GM12878 (cell line): ENCODE results near the gene AAGAB. TPM values are rescaled to one million over a fixed set of nuclear protein-coding genes. Genes with fewer than 3 reads are reported as not detected.

Experiments used
- ATAC-seq: fragments of 200-7000 bp; cut with Tn5 transposase; 3 replicates; pipeline ENCODE4 v1.9.1; 2020; ENCODE audit warnings: mild to moderate bottlenecking, moderate library complexity
- BruUV-seq: library from RNA; stranded (reverse); fragments of 400-500 nt; replicated peaks from 2 replicates; lab custom pipeline; 2021; lab: Mats Ljungman, UMichigan
- CTCF ChIA-PET: fragments of 300-600 bp; sonication (Branson Sonifier 250); formaldehyde crosslinking; extraction: SDS; loops from one replicate; lab custom pipeline; 2021; ENCODE audit warnings: inconsistent platforms; lab: Yijun Ruan, JAX
- POLR2A ChIA-PET: fragments of 350-600 bp; formaldehyde crosslinking; extraction: SDS; loops from one replicate; lab custom pipeline; 2021; ENCODE audit warnings: inconsistent platforms; lab: Charles Lee
- RAD21 ChIA-PET: fragments of 300-600 bp; sonication (Branson Sonifier 250); formaldehyde crosslinking; loops from one replicate; lab custom pipeline; 2023; ENCODE audit warnings: antibody characterized with exemption; ENCODE audit not compliant: unreplicated experiment; lab: Charles Lee
- SMC1A ChIA-PET: fragments of 300-600 bp; sonication (Branson Sonifier 250); formaldehyde crosslinking; loops from one replicate; lab custom pipeline; 2023; ENCODE audit not compliant: unreplicated experiment, uncharacterized antibody; lab: Charles Lee
- DNase-seq: peaks from one replicate; pipeline ENCODE4 v3.0.0-alpha.2; 2011; ENCODE audit warnings: low read depth, low spot score
- FAIRE-seq: peaks from 3 replicates; lab custom pipeline; 2011; peaks lifted over from hg19 to GRCh38; lab: Jason Lieb, UNC
- H2AFZ ChIP-seq: 2 replicates; pipeline ENCODE4 v1.6.0; 2011; ENCODE audit warnings: low read depth, low read length, control low read depth; ENCODE audit not compliant: control insufficient read depth
- H3K27ac ChIP-seq: 2 replicates; pipeline ENCODE4 v1.5.1; 2011; ENCODE audit warnings: control low read depth; ENCODE audit not compliant: control insufficient read depth, insufficient read depth
- H3K27me3 ChIP-seq, 2 experiments: replicated peaks in 1 of 2; 2 replicates each; pipeline versions ENCODE4 v1.6.0 to v1.6.1; 2011; ENCODE audit warnings: low read length in 1 of 2; ENCODE audit not compliant: control insufficient read depth in 2 of 2, insufficient read depth in 2 of 2
- H3K36me3 ChIP-seq, 2 experiments: 2 replicates each; pipeline ENCODE4 v1.5.1; 2011; ENCODE audit warnings: low read length in 1 of 2; ENCODE audit not compliant: control insufficient read depth in 2 of 2, insufficient read depth in 2 of 2
- H3K4me1 ChIP-seq: 2 replicates; pipeline ENCODE4 v1.6.1; 2011; ENCODE audit warnings: mild to moderate bottlenecking, low read length, moderate library complexity, mixed read lengths; ENCODE audit not compliant: control insufficient read depth, insufficient read depth
- H3K4me2 ChIP-seq: 2 replicates; pipeline ENCODE4 v1.6.0; 2011; ENCODE audit warnings: control low read depth; ENCODE audit not compliant: control insufficient read depth, insufficient read depth
- H3K4me3 ChIP-seq: fragments of 200-600 bp; sonication (generic); 2 replicates; pipeline ENCODE4 v1.5.1; 2016
- H3K79me2 ChIP-seq: 2 replicates; pipeline ENCODE4 v1.6.0; 2011; ENCODE audit warnings: low read length; ENCODE audit not compliant: control insufficient read depth, insufficient read depth
- H3K9ac ChIP-seq: 2 replicates; pipeline ENCODE4 v1.8.0; 2011; ENCODE audit warnings: low read length, control low read depth, mixed read lengths; ENCODE audit not compliant: control insufficient read depth, insufficient read depth
- H3K9me3 ChIP-seq: replicated peaks from 3 replicates; pipeline ENCODE4 v1.5.1; 2011; ENCODE audit warnings: mild to moderate bottlenecking, low read length; ENCODE audit not compliant: control insufficient read depth, insufficient read depth
- H4K20me1 ChIP-seq: 2 replicates; pipeline ENCODE4 v1.6.0; 2011; ENCODE audit not compliant: control insufficient read depth, insufficient read depth
- CHD1 ChIP-seq: IDR thresholded peaks from 2 replicates; pipeline ENCODE4 v1.6.1; 2012; ENCODE audit warnings: low read depth, low read length, improper control_type of control experiment
- STAT1 ChIP-seq: fragments of 450-650 bp; conservative IDR thresholded peaks from 2 replicates; pipeline ENCODE4 v1.6.1; 2014; ENCODE audit warnings: antibody characterized with exemption, mild to moderate bottlenecking
- TCF7 ChIP-seq: IDR thresholded peaks from 2 replicates; pipeline ENCODE4 v1.6.1; 2014; ENCODE audit warnings: antibody characterized with exemption, borderline replicate concordance
- in situ Hi-C: fragments of 300-500 bp; cut with MboI; formaldehyde crosslinking; loops from 9 replicates; pipeline ENCODE4 v1.14.3; 2018; ENCODE audit warnings: mixed read lengths
- intact Hi-C: fragments of 100-400 bp; cut with micrococcal nuclease; formaldehyde crosslinking; loops from one replicate; pipeline ENCODE4 v1.14.2; 2022; ENCODE audit not compliant: unreplicated experiment
- polyA plus RNA-seq, 11 experiments: library from polyadenylated mRNA; depleted of rRNA in 4 of 11; unstranded in 6 of 11; stranded (reverse) in 5 of 11; fragments of >200 nt; fragmentation: Nextera tagmentation in 4 of 11; fragmentation: Illumina TruSeq in 1 of 11; extraction: Ambion mirVana in 4 of 11; extraction: Trizol in 1 of 11; gene quantifications; 1 replicate in 1 of 11; 2 replicates in 10 of 11; pipeline versions ENCODE4 v1.2.1 to v1.2.3, GENCODE V29; 2011 to 2016; ENCODE audit warnings: inconsistent platforms in 2 of 11, missing spikeins in 2 of 11, low read depth in 1 of 11
- total RNA-seq, 4 experiments: library from RNA; depleted of rRNA in 3 of 4; stranded (reverse); fragments of >200 nt in 3 of 4; fragmentation: Illumina TruSeq in 1 of 4; extraction: Trizol in 1 of 4; gene quantifications; 2 replicates each; pipeline versions ENCODE4 v1.2.1 to v1.2.3, GENCODE V29; 2013 to 2021
- TF ChIP-seq, protein P1 (sequence below): IDR thresholded peaks from 2 replicates; pipeline ENCODE4 v1.6.1; 2012; ENCODE audit warnings: low read length, inconsistent platforms
- TF ChIP-seq, protein P2 (sequence below): IDR thresholded peaks from 2 replicates; pipeline ENCODE4 v1.6.1; 2012; ENCODE audit warnings: low read depth, low read length, improper control_type of control experiment
- TF ChIP-seq, protein P3 (sequence below): fragments of 450-650 bp; IDR thresholded peaks from 2 replicates; pipeline ENCODE4 v1.6.1; 2016; ENCODE audit warnings: mild to moderate bottlenecking

AAGAB gene
- total and polyA plus RNA-seq, 10 of the 15 experiments (the other 5 are each of a cell fraction or from before 2014, with no cell fraction given), result 11.4 to 62.3 (median 38.0) TPM

DNA sequence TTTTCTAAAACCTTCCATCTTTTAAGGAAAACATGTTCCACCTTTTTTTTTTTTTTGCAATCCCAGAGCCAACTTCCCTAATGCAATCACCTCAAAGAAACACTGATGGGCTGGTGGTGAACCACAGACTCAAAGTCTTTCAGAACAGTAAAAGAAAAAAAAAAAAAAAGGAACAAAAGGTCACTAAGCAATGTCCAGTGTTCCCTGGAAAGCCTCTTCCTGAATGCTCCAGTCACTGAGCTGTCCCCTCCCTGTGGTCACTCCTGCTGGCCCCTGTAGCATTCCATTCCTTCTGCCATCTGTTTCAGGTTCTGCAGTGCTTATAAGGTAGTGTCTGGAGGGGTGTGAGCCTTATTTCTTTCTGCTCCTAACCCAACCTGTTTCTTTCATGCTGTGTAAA is 53.3 kb downstream of the AAGAB start:
- H3K79me2 ChIP-seq, result no peaks in the 10 kb centered on the region
- no peaks in the 10 kb centered on the region for H3K27me3 ChIP-seq
- H3K27ac ChIP-seq, result no peak overlapping the region
- RAD21 ChIA-PET, result no interaction called here
- FAIRE-seq, result no peak
- peaks cover 9% of the 10 kb centered on the region for H3K4me1 ChIP-seq
- no peak overlapping the region for H3K9ac ChIP-seq
- no peak overlapping the region for H3K4me3 ChIP-seq
- no peak overlapping the region for H2AFZ ChIP-seq
- no peak for ATAC-seq
- H3K9me3 ChIP-seq, result no peaks in the 10 kb centered on the region; the same call in 2 of the 3 replicates
- BruUV-seq, result no TSS peak
- CTCF ChIA-PET, result interaction anchor here (0.8 kb wide), 1 partner anchor 20 kb away, joined by 3 read pairs; no protein-coding TSS in a partner anchor
- no peaks in the 10 kb centered on the region for H4K20me1 ChIP-seq
- TF ChIP-seq CHD1 (no peak), STAT1 (no peak), TCF7 (no peak)
- TF ChIP-seq, protein P1, sequence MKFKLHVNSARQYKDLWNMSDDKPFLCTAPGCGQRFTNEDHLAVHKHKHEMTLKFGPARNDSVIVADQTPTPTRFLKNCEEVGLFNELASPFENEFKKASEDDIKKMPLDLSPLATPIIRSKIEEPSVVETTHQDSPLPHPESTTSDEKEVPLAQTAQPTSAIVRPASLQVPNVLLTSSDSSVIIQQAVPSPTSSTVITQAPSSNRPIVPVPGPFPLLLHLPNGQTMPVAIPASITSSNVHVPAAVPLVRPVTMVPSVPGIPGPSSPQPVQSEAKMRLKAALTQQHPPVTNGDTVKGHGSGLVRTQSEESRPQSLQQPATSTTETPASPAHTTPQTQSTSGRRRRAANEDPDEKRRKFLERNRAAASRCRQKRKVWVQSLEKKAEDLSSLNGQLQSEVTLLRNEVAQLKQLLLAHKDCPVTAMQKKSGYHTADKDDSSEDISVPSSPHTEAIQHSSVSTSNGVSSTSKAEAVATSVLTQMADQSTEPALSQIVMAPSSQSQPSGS, result no peak
- TF ChIP-seq, protein P2, sequence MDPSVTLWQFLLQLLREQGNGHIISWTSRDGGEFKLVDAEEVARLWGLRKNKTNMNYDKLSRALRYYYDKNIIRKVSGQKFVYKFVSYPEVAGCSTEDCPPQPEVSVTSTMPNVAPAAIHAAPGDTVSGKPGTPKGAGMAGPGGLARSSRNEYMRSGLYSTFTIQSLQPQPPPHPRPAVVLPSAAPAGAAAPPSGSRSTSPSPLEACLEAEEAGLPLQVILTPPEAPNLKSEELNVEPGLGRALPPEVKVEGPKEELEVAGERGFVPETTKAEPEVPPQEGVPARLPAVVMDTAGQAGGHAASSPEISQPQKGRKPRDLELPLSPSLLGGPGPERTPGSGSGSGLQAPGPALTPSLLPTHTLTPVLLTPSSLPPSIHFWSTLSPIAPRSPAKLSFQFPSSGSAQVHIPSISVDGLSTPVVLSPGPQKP, result no peak
- TF ChIP-seq, protein P3, sequence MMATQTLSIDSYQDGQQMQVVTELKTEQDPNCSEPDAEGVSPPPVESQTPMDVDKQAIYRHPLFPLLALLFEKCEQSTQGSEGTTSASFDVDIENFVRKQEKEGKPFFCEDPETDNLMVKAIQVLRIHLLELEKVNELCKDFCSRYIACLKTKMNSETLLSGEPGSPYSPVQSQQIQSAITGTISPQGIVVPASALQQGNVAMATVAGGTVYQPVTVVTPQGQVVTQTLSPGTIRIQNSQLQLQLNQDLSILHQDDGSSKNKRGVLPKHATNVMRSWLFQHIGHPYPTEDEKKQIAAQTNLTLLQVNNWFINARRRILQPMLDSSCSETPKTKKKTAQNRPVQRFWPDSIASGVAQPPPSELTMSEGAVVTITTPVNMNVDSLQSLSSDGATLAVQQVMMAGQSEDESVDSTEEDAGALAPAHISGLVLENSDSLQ, result no peak
- SMC1A ChIA-PET, result interaction anchor here (1.1 to 1.2 kb wide), 2 partner anchors 39 to 98 kb away, joined by 3 to 4 read pairs; no protein-coding TSS in a partner anchor
- H3K4me2 ChIP-seq, result no peak overlapping the region
- intact Hi-C loops (no loop called here), in situ Hi-C loops (no loop called here)
- peaks cover 3 to 17% of the 10 kb centered on the region in 2 experiments; a peak in 3 of 4 replicates for H3K36me3 ChIP-seq
- POLR2A ChIA-PET, result no interaction called here
- DNase-seq, result no peak
